Activated T-cell treated with anti-CD3 and anti-CD28 coated beads, Interleukin-2, amount 50 U/mL, for 24 hours (primary cell): Measurements from ENCODE around the gene PHF21A.
"Not testable (repeated sequence)": the region's sequence is repeated elsewhere in the genome, so short reads cannot be mapped to it uniquely, and the experiment has no call there.

Experiments
- DNase-seq: peaks from one replicate; pipeline ENCODE4 v3.0.0-alpha.2; 2020
- H3K27ac Mint-ChIP-seq: 2 replicates; pipeline ENCODE4 v1.8.0; 2020; ENCODE audit warnings: mild to moderate bottlenecking, mixed read lengths
- H3K27me3 Mint-ChIP-seq: 2 replicates; pipeline ENCODE4 v1.8.0; 2020; ENCODE audit warnings: mixed read lengths
- H3K36me3 Mint-ChIP-seq: 2 replicates; pipeline ENCODE4 v1.8.0; 2020; ENCODE audit warnings: low read depth, mixed read lengths
- H3K4me1 Mint-ChIP-seq: 2 replicates; pipeline ENCODE4 v1.8.0; 2020; ENCODE audit warnings: low read depth, mixed read lengths
- H3K4me3 Mint-ChIP-seq: 2 replicates; pipeline ENCODE4 v1.8.0; 2020; ENCODE audit warnings: mild to moderate bottlenecking, moderate library complexity, mixed read lengths
- H3K9me3 Mint-ChIP-seq: 2 replicates; pipeline ENCODE4 v1.8.0; 2020; ENCODE audit warnings: mixed read lengths

Gene PHF21A

DNA sequence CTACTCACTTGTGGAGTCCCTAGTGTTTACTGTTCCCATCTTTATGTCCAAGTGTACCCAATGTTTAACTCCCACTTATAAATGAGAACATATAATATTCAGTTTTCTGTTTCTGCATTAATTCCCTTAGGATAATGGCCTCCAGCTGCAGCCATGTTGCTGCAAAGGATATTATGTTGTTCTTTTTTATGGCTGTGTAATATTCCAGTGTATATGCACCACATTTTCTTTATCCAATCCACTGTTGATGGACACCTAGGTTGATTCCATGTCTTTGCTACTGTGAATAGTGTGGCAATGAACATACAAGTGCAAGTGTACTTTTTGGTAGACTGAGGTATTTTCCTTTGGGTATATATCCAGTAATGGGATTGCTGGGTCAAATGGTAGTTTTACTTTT, 107.1 kb downstream of the PHF21A start:
- H3K27me3 Mint-ChIP-seq, H3K36me3 Mint-ChIP-seq, H3K4me1 Mint-ChIP-seq, H3K27ac Mint-ChIP-seq, DNase-seq, H3K9me3 Mint-ChIP-seq, H3K4me3 Mint-ChIP-seq: not testable (repeated sequence)

DNA sequence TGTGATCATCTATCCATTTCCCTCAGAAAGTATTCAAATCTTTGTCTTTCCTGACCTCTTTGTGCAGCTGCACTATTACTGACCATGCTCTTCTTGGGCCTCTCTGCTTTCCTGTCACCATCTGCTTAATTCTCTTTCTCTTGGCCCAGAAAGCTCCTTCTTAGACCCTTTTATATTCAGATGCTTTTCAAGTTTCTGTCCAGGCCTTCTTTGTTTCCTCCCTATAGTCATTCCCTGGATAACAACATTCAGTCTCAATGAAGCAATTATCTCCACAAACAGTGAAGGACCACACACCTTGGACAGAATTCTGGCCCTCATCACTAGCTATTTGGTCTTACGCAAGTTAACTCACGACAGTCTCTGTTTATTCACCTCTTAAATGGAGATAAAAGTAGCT, 109.1 kb downstream of the PHF21A start:
- Mint-ChIP-seq H3K4me1 (peaks cover 5% of the 10 kb centered on the region), H3K27me3 (no peaks in the 10 kb centered on the region), H3K36me3 (peaks cover 7% of the 10 kb centered on the region), H3K4me3 (no peak overlapping the region), H3K27ac (peak overlapping the region; percentile 9), H3K9me3 (peaks cover 5% of the 10 kb centered on the region)
- no peak for DNase-seq

DNA sequence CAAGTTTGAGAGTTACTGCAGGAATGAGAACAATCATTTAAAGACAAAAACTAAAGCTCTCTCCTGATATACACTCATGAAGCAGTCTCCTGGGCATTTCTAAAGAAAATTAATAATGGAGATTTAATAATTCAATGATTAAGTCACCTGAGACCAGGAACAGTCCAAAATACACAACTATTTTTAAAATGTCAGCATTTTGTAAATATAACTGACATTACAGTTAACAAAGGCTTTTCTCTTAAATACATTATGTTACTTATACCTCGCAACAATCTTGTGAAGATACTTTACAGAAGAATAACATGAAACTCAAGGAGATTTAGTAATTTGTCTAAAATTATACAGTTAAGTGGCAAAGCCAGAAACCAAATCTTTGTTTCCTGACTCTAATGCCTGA, 111.2 kb downstream of the PHF21A start:
- no peak for DNase-seq
- Mint-ChIP-seq H3K27me3 (no peaks in the 10 kb centered on the region), H3K9me3 (peaks cover 3% of the 10 kb centered on the region), H3K27ac (no peak overlapping the region), H3K4me3 (no peak overlapping the region), H3K4me1 (peaks cover 7% of the 10 kb centered on the region), H3K36me3 (peaks cover 5% of the 10 kb centered on the region)

DNA sequence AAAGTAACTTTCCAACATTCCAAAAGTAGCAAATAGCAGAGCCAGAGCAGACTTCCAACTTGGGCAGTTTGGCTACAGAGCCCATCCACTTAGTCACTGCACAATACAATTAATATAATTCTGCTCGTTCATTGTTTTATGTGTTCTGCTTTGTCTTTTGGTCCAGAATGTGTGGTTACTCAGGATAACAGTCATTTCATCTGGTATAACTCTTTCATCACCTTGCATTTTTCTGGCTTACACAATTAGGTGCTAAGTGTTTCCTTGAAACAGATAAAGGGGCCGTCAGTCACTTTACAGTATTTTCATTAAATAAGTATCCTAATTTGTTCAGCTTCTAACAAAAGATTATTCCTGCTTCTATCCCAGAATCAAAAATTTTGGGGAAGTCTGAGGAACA, 111.6 kb downstream of the PHF21A start:
- Mint-ChIP-seq H3K36me3 (peaks cover 2% of the 10 kb centered on the region), H3K4me3 (no peak overlapping the region), H3K9me3 (no peaks in the 10 kb centered on the region), H3K27ac (no peak overlapping the region), H3K27me3 (no peaks in the 10 kb centered on the region), H3K4me1 (peaks cover 7% of the 10 kb centered on the region)
- DNase-seq, result no peak

DNA sequence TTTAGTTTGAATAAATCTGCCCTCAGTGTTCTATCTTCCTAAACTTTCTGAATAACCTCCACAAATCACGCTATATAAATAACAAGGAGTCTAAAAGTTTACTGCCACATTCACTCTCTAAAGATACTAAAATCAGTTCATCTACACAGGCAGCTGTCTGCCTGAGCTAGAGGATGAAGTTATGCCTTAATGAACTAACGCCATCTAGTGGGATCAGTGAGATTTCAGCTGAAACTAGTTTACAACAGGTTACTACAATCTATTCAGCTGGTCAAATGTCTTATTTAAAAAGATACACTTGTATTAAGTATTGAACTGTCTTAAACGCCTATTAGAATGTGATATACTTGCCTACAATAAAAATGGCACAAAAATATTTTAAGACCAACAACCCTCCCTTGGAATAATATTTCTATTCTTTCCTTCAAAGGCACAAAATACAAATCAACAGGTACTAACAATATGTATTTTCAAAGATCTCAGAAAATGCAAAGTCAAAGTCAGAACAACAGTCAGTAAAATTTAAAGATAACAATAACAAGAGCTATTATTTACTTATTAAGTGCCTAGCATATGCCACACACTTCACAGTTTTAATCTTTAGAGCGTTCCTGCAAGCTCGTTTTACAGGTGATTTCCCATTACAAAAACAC, 114.7 kb downstream of the PHF21A start:
- no peak overlapping the region for H3K4me3 Mint-ChIP-seq
- H3K27ac Mint-ChIP-seq, result no peak overlapping the region
- no peaks in the 10 kb centered on the region for H3K9me3 Mint-ChIP-seq
- H3K27me3 Mint-ChIP-seq, result no peaks in the 10 kb centered on the region
- no peak for DNase-seq
- peaks cover 2% of the 10 kb centered on the region for H3K4me1 Mint-ChIP-seq
- no peaks in the 10 kb centered on the region for H3K36me3 Mint-ChIP-seq

DNA sequence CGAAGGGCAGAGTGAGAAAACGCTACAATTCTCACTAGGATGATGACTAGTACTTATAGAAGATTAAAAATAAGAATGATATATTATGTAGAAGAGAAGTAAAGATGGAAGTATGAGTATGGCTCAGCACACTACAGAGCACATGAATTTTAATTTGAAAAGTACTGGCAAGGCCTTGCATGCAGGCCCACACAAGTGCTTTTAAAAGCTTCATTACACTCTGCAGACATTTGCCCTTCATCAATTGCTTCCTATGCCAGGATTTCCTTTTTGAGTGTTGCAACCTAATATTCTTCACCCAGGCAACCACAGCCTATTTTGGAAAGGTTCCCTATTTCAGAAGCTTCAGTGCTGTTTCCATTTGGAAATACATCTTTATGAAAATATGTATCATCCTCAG, 117.7 kb downstream of the PHF21A start:
- no peak for DNase-seq

DNA sequence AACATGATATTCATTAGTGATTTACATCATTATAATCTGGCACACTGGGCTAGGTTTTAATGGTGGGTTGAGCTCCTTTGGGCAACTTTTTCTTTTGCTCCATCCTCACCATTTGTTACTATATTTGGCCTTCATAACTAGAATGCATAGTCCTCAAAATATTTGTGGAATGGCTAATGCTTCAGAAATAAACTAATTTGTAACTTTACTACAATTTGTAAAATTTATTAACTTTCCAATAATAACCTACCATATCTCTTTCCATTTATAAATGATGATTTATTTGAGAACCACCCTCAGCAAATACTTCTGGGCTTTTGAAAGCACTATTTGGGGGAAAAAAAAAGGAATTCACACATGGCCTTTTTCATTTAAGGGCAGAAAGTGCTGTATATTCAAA, 119.1 kb downstream of the PHF21A start:
- no peak for DNase-seq
- H3K27ac Mint-ChIP-seq, result no peak overlapping the region
- H3K36me3 Mint-ChIP-seq, result no peaks in the 10 kb centered on the region
- no peaks in the 10 kb centered on the region for H3K9me3 Mint-ChIP-seq
- H3K27me3 Mint-ChIP-seq, result no peaks in the 10 kb centered on the region
- H3K4me3 Mint-ChIP-seq, result no peak overlapping the region
- peaks cover 2% of the 10 kb centered on the region for H3K4me1 Mint-ChIP-seq

More for the DNA sequence above, 117.7 kb downstream of the PHF21A start:
- no peak overlapping the region for H3K27ac Mint-ChIP-seq
- no peaks in the 10 kb centered on the region for H3K9me3 Mint-ChIP-seq
- H3K27me3 Mint-ChIP-seq, result no peaks in the 10 kb centered on the region
- H3K4me1 Mint-ChIP-seq, result peaks cover 2% of the 10 kb centered on the region
- H3K36me3 Mint-ChIP-seq, result no peaks in the 10 kb centered on the region
- no peak overlapping the region for H3K4me3 Mint-ChIP-seq

DNA sequence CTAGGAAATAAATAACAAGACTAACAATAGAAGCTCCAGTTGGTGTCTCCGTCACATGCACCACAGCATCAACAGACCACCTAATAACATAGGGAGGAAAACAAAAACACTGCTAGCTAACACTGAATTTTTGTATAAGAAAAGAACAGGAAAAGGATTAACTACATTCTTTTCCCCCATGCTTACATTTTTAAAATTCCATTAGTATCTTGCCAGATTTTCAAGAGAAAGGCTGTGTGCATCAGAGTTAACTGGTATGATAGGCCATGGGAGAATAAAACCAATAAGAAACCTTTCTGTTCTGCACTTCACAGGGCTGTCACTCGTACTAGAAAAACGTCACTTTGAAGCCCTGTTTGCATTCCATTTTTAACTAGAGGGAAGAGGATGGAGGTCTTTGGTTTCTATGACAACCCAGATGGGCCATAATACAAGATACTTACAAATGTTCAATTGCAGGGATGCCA, 119.8 kb downstream of the PHF21A start:
- Mint-ChIP-seq H3K36me3 (no peaks in the 10 kb centered on the region), H3K4me3 (no peak overlapping the region), H3K9me3 (no peaks in the 10 kb centered on the region), H3K27ac (no peak overlapping the region), H3K4me1 (peaks cover 2% of the 10 kb centered on the region), H3K27me3 (no peaks in the 10 kb centered on the region)
- no peak for DNase-seq

DNA sequence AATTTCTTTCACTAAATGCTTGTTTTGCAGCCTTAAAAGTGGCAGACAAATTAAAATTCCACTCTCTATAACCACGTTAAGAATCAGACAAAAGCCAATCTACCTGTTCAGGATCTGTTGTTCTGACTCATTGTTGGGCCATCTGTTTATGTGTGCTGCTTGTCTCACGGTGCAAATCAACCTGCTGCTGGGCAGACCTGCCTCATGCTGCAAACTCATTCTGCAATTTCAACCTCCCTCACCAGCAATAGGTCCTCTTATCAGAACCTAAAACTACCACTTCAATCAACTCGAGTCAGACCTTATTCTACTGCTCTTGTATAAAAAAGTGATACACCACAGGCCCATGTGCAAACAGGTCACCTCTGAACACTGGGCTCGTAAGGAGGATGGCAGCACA, 123.7 kb downstream of the PHF21A start:
- no peak for DNase-seq
- Mint-ChIP-seq H3K4me1 (peaks cover 3% of the 10 kb centered on the region), H3K27me3 (no peaks in the 10 kb centered on the region), H3K36me3 (no peaks in the 10 kb centered on the region), H3K9me3 (no peaks in the 10 kb centered on the region), H3K4me3 (no peak overlapping the region), H3K27ac (no peak overlapping the region)

DNA sequence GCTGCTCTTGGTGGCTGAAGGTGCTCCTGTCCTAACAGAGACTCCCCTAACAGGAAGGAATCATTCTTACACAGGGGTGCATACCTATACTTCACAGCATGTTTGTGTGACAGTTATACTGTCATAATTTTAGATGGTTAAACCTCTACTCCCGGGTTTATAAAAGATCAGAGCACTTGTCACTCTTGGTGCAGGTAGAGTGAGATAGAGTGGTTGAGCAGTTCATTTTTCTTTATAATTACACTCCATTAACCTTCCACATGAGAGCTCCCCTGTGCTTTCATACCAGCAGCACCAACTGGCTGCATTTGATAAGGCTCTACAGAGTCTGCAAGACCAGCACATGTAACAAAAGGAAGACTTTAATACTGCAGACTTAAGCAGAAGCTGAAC, 125.9 kb downstream of the PHF21A start:
- no peaks in the 10 kb centered on the region for H3K36me3 Mint-ChIP-seq
- no peak for DNase-seq
- H3K4me1 Mint-ChIP-seq, result peaks cover 7% of the 10 kb centered on the region
- no peaks in the 10 kb centered on the region for H3K9me3 Mint-ChIP-seq
- no peak overlapping the region for H3K4me3 Mint-ChIP-seq
- no peaks in the 10 kb centered on the region for H3K27me3 Mint-ChIP-seq
- H3K27ac Mint-ChIP-seq, result no peak overlapping the region

DNA sequence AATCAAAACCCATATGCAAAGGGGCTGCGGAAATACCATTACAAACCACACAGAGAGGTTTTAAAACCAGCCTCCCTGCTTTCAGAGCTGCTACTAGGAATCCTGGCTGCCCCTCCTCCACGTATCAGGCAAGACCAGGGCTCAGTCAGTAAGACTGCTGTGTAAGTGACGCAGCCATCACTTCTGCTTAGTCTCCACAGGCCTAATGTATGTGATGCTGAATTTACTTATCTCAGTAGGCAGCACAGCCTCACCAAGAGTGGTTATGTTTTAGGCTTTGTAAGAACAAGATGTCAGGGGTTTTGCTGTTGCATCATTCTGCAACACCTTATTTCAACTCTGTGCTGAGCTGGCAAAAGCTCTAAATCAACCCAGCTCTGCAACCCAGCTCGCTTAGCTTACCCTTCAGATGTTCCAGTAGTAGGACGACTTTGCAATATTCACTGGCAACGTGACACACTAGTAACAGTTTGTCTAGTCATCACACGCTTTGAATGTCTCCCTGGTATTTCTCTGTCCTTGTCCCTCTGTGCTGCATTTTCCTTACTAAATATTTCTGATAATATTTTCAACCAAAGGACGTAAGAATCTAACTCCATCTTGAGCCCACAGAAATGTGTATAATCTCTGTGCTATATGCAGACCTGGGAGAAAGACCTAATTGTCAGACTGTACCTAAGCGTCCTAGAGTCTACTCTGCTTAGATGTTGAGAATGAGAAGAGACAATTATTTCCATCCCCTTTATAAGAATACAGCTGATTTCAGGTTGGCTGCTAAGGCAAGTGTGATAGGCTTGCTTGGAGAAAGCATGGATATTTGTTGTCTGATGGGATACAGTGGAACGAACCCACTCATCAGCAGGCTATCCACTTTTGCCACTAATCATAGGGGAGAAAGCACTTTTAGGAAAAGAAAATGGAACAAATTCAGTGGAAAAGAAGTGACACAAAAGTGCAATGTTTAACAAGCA, 126.6 kb downstream of the PHF21A start:
- H3K4me3 Mint-ChIP-seq, result no peak overlapping the region
- H3K36me3 Mint-ChIP-seq, result no peaks in the 10 kb centered on the region
- DNase-seq, result no peak
- H3K4me1 Mint-ChIP-seq, result peaks cover 9% of the 10 kb centered on the region
- H3K27me3 Mint-ChIP-seq, result no peaks in the 10 kb centered on the region
- H3K27ac Mint-ChIP-seq, result no peak overlapping the region
- H3K9me3 Mint-ChIP-seq, result no peaks in the 10 kb centered on the region

DNA sequence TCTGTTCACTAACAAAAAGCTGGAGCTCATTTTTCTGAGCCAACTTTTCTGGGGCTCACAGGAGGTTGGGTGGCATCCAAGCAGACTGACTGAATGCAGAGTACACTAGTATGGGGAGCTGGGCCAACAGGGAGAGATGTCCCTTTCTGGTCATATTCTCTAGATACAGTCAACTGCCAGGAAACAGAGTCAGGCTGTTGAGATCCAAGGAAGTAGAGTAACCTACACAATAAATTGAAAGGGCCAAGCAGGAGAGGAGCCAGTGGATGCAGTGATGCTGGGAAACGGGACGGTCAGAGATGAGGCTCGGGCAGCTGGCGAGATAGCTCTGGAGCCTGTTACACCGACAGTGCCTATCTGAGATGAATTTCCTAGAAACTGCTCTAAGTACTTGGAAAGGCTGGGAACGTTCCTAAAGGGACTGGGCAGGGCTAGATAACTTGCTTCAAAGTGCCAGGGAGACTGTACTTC, 127.7 kb downstream of the PHF21A start:
- H3K27me3 Mint-ChIP-seq, result no peaks in the 10 kb centered on the region
- H3K4me1 Mint-ChIP-seq, result peaks cover 9% of the 10 kb centered on the region
- no peaks in the 10 kb centered on the region for H3K9me3 Mint-ChIP-seq
- no peak overlapping the region for H3K27ac Mint-ChIP-seq
- DNase-seq, result no peak
- H3K36me3 Mint-ChIP-seq, result no peaks in the 10 kb centered on the region
- H3K4me3 Mint-ChIP-seq, result no peak overlapping the region

DNA sequence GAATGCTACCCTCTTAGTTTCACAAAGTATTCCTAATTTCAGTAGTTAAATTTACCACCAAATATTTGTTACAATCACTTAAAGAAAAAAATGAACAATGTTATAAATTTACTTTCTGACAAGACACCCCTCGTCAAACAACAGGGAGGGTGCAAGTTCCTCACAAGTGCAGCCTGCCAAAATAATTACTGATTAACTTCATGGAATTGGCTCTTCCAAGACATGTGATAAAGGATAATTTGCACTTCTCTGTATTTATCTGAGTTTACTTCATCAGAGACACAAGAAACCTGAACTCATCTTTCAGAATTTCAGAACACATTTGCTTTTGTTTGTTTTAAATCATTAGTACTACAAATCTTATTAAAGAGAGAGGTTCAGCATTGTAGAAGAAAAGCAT, 132.3 kb downstream of the PHF21A start:
- H3K36me3 Mint-ChIP-seq, result no peaks in the 10 kb centered on the region
- H3K4me1 Mint-ChIP-seq, result peaks cover 24% of the 10 kb centered on the region
- no peaks in the 10 kb centered on the region for H3K27me3 Mint-ChIP-seq
- H3K4me3 Mint-ChIP-seq, result no peak overlapping the region
- H3K9me3 Mint-ChIP-seq, result no peaks in the 10 kb centered on the region
- DNase-seq, result no peak
- no peak overlapping the region for H3K27ac Mint-ChIP-seq

DNA sequence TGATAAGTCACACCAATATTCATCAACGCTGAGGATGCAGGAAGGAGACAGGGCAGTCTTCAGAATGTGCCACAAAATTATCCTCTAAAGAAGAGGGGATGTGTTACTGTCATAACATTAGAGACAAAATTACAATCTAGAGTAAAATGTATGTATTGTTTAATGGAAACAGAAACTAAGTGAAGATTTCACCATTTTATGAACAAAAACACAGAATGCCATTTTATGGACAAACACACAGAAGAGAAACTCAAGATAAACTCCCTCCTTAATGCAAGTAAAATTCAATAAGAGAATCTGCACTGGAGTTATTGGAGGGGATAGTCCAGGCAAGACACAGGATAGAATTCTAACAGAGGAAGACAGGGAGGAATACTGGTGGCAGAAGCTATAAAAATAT, 136.0 kb downstream of the PHF21A start:
- peaks cover 33% of the 10 kb centered on the region for H3K4me1 Mint-ChIP-seq
- no peaks in the 10 kb centered on the region for H3K9me3 Mint-ChIP-seq
- H3K36me3 Mint-ChIP-seq, result no peaks in the 10 kb centered on the region
- H3K27ac Mint-ChIP-seq, result peak overlapping the region; percentile 56
- H3K4me3 Mint-ChIP-seq, result no peak overlapping the region
- no peak for DNase-seq
- no peaks in the 10 kb centered on the region for H3K27me3 Mint-ChIP-seq

DNA sequence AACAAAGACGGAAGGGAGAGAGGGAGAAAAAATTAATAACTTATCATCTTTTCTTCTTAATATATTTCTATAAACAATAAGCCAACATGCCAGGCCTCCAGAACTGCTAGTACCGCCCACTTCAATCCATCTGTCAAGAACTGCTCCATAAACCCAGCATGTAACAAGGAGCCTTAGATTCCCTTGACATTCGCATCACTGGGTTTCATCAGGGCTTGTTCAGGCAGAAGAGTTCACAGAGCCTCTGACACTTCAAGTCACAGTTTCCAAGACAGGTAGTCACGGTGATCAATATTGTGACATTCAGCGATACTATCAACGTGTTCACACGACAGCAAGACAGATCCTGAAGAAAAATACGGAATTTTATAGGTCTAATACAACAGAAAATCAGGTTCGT, 137.1 kb downstream of the PHF21A start:
- peaks cover 32% of the 10 kb centered on the region for H3K4me1 Mint-ChIP-seq
- H3K9me3 Mint-ChIP-seq, result no peaks in the 10 kb centered on the region
- H3K4me3 Mint-ChIP-seq, result no peak overlapping the region
- peaks cover 8% of the 10 kb centered on the region for H3K36me3 Mint-ChIP-seq
- peak overlapping the region; percentile 4 for H3K27ac Mint-ChIP-seq
- DNase-seq, result no peak
- no peaks in the 10 kb centered on the region for H3K27me3 Mint-ChIP-seq
